HEK293 (cell line): Measurements from ENCODE around the gene PIK3R6.

Experiments used
- PRDM1 ChIP-seq: fragments of 450-650 bp; formaldehyde crosslinking; IDR thresholded peaks from 2 replicates; pipeline ENCODE4; 2016; ENCODE audit warnings: missing biosample characterization, missing genetic modification characterization
- REPIN1 ChIP-seq: fragments of 450-650 bp; formaldehyde crosslinking; IDR thresholded peaks from 2 replicates; pipeline ENCODE4 v1.5.1; 2017; ENCODE audit warnings: missing biosample characterization, missing genetic modification characterization, low read depth
- ZNF23 ChIP-seq: fragments of 450-650 bp; formaldehyde crosslinking; IDR thresholded peaks from 2 replicates; pipeline ENCODE4 v1.5.1; 2016; ENCODE audit warnings: missing biosample characterization, missing genetic modification characterization, borderline replicate concordance
- ZNF433 ChIP-seq: fragments of 450-650 bp; formaldehyde crosslinking; IDR thresholded peaks from 2 replicates; pipeline ENCODE4 v1.5.1; 2016; ENCODE audit warnings: missing biosample characterization, missing genetic modification characterization, low read depth
- ZNF513 ChIP-seq: fragments of 450-650 bp; IDR thresholded peaks from 2 replicates; pipeline ENCODE4 v1.5.1; 2018; ENCODE audit warnings: missing biosample characterization, missing genetic modification characterization
- ZNF555 ChIP-seq: fragments of 450-650 bp; formaldehyde crosslinking; conservative IDR thresholded peaks from 2 replicates; pipeline ENCODE4 v1.5.1; 2017; ENCODE audit warnings: missing biosample characterization, mild to moderate bottlenecking, missing genetic modification characterization, inconsistent platforms

GRCh38 chr17:8753976-8754440, 113.5 kb downstream of the PIK3R6 start:
- no peak for TF ChIP-seq ZNF433
- no peak for TF ChIP-seq REPIN1
- TF ChIP-seq ZNF555 = no peak
- no peak for TF ChIP-seq ZNF513 (tag by site-specific recombination)
- no peak for TF ChIP-seq PRDM1 (tag by site-specific recombination)
- TF ChIP-seq ZNF23 (tag by site-specific recombination) = no peak
